Smooth muscle cell (in vitro differentiated cells): Measurements from ENCODE around the gene LMO3. TPM values are rescaled to one million over a fixed set of nuclear protein-coding genes. Genes with fewer than 3 reads are reported as not detected.

Experiments used
- DNase-seq: peaks from one replicate; lab custom pipeline; 2025; ENCODE audit not compliant: unreplicated experiment; lab: John Stamatoyannopoulos, UW
- H2AFZ ChIP-seq: fragments of 200-600 bp; sonication (generic); 2 replicates; pipeline ENCODE4 v1.6.0; 2016; ENCODE audit warnings: antibody characterized with exemption, low read depth, mild to moderate bottlenecking
- H3F3A ChIP-seq: fragments of 200-600 bp; sonication (generic); 2 replicates; pipeline ENCODE4 v1.6.0; 2017; ENCODE audit warnings: antibody characterized with exemption, low read depth
- H3K27ac ChIP-seq: fragments of 200-600 bp; sonication (generic); 2 replicates; pipeline ENCODE4 v1.5.1; 2016; ENCODE audit warnings: low read depth, mild to moderate bottlenecking
- H3K27me3 ChIP-seq: fragments of 200-600 bp; sonication (generic); 2 replicates; pipeline ENCODE4 v1.6.1; 2016; ENCODE audit warnings: low read depth, mild to moderate bottlenecking
- H3K36me3 ChIP-seq: fragments of 200-600 bp; sonication (generic); 2 replicates; pipeline ENCODE4 v1.5.1; 2016; ENCODE audit warnings: low read depth
- H3K4me1 ChIP-seq: fragments of 200-600 bp; sonication (generic); 2 replicates; pipeline ENCODE4 v1.5.1; 2016; ENCODE audit warnings: low read depth
- H3K4me2 ChIP-seq: fragments of 200-600 bp; sonication (generic); 2 replicates; pipeline ENCODE4 v1.6.0; 2016; ENCODE audit warnings: mild to moderate bottlenecking
- H3K4me3 ChIP-seq: fragments of 200-600 bp; sonication (generic); 2 replicates; pipeline ENCODE4 v1.5.1; 2016; ENCODE audit warnings: mild to moderate bottlenecking
- H3K79me2 ChIP-seq: fragments of 200-600 bp; sonication (generic); 2 replicates; pipeline ENCODE4 v1.6.0; 2016; ENCODE audit warnings: low read depth, mild to moderate bottlenecking
- H3K9ac ChIP-seq: fragments of 200-600 bp; sonication (generic); 2 replicates; pipeline ENCODE4 v1.6.0; 2016; ENCODE audit warnings: low read depth
- H3K9me3 ChIP-seq: fragments of 200-600 bp; sonication (generic); replicated peaks from 2 replicates; pipeline ENCODE4 v1.5.1; 2016; ENCODE audit warnings: low read depth
- H4K20me1 ChIP-seq: fragments of 200-600 bp; sonication (generic); 2 replicates; pipeline ENCODE4 v1.6.0; 2016; ENCODE audit warnings: low read depth
- CTCF ChIP-seq: fragments of 200-600 bp; sonication (generic); IDR thresholded peaks from 2 replicates; pipeline ENCODE4 v1.5.1; 2017; ENCODE audit warnings: borderline replicate concordance, mild to moderate bottlenecking, antibody characterized with exemption; ENCODE audit not compliant: insufficient read depth, poor library complexity, severe bottlenecking
- WGBS: methylation state at CpG from one replicate; pipeline ENCODE4 v1.1.7; 2016; ENCODE audit warnings: low lambda C conversion rate; 5-methylcytosine and 5-hydroxymethylcytosine counted together
- polyA plus RNA-seq: library from polyadenylated mRNA; unstranded; fragments of >200 nt; fragmentation: Nextera tagmentation; extraction: Ambion mirVana; gene quantifications from 2 replicates; pipeline ENCODE4 v1.2.1, GENCODE V29; 2016
- total RNA-seq: library from RNA; depleted of rRNA; stranded (reverse); fragments of >200 nt; gene quantifications from 2 replicates; pipeline ENCODE4 v1.2.3, GENCODE V29; 2014

LMO3 gene
- total and polyA plus RNA-seq, 2 experiments from 2014 or later = 0.22 to 1.3 TPM

- Histone ChIP-seq H3K4me1 (no peaks in the 10 kb centered on the region), H4K20me1 (no peaks in the 10 kb centered on the region), H3K36me3 (no peaks in the 10 kb centered on the region), H3K9me3 (no peaks in the 10 kb centered on the region), H3K4me3 (no peak overlapping the region), H3K4me2 (no peak overlapping the region), H3K27ac (no peak overlapping the region), H3K27me3 (no peaks in the 10 kb centered on the region), H3K9ac (no peak overlapping the region), H3F3A (no peaks in the 10 kb centered on the region), H3K79me2 (no peaks in the 10 kb centered on the region), H2AFZ (no peak overlapping the region)
- no peak for DNase-seq
- no peak for TF ChIP-seq CTCF
Observed at GRCh38 chr12:16506394-16506793, 99.6 kb downstream of the LMO3 start.

GRCh38 chr12:16504200-16504599 is 101.8 kb downstream of the LMO3 start:
- Histone ChIP-seq H3K36me3 (no peaks in the 10 kb centered on the region), H3K4me3 (no peak overlapping the region), H3F3A (no peaks in the 10 kb centered on the region), H4K20me1 (no peaks in the 10 kb centered on the region), H3K9me3 (no peaks in the 10 kb centered on the region), H3K27me3 (no peaks in the 10 kb centered on the region), H3K79me2 (no peaks in the 10 kb centered on the region), H3K4me1 (no peaks in the 10 kb centered on the region), H3K4me2 (no peak overlapping the region), H3K27ac (no peak overlapping the region), H2AFZ (no peak overlapping the region), H3K9ac (no peak overlapping the region)
- DNase-seq = no peak
- no peak for TF ChIP-seq CTCF
- WGBS = 83% methylated on average over 1 of the region's 1 CpG

- H3K4me3 ChIP-seq = no peak overlapping the region
- H3K4me1 ChIP-seq = no peaks in the 10 kb centered on the region
- no peaks in the 10 kb centered on the region for H3K27me3 ChIP-seq
- no peak for TF ChIP-seq CTCF
- H3F3A ChIP-seq = no peaks in the 10 kb centered on the region
- H3K9ac ChIP-seq = no peak overlapping the region
- no peak for DNase-seq
- 68% methylated on average over 7 of the region's 7 CpGs for WGBS
- no peak overlapping the region for H3K27ac ChIP-seq
- no peak overlapping the region for H2AFZ ChIP-seq
- no peak overlapping the region for H3K4me2 ChIP-seq
- no peaks in the 10 kb centered on the region for H3K36me3 ChIP-seq
- no peaks in the 10 kb centered on the region for H3K79me2 ChIP-seq
- no peaks in the 10 kb centered on the region for H3K9me3 ChIP-seq
- no peaks in the 10 kb centered on the region for H4K20me1 ChIP-seq
Observed at GRCh38 chr12:16499611-16500010, 106.4 kb downstream of the LMO3 start.
